ENCODE results near the gene ABCG4. TPM values are rescaled to one million over a fixed set of nuclear protein-coding genes. Genes with fewer than 3 reads are reported as not detected.
A peak's percentile ranks its signal among the peaks of the same experiment; 100 is the strongest.
"Not testable (repeated sequence)": the region's sequence is repeated elsewhere in the genome, so short reads cannot be mapped to it uniquely, and the experiment has no call there.

Gene ABCG4
- total RNA-seq, 1 experiment from 2014 or later = 0.05 TPM

DNA sequence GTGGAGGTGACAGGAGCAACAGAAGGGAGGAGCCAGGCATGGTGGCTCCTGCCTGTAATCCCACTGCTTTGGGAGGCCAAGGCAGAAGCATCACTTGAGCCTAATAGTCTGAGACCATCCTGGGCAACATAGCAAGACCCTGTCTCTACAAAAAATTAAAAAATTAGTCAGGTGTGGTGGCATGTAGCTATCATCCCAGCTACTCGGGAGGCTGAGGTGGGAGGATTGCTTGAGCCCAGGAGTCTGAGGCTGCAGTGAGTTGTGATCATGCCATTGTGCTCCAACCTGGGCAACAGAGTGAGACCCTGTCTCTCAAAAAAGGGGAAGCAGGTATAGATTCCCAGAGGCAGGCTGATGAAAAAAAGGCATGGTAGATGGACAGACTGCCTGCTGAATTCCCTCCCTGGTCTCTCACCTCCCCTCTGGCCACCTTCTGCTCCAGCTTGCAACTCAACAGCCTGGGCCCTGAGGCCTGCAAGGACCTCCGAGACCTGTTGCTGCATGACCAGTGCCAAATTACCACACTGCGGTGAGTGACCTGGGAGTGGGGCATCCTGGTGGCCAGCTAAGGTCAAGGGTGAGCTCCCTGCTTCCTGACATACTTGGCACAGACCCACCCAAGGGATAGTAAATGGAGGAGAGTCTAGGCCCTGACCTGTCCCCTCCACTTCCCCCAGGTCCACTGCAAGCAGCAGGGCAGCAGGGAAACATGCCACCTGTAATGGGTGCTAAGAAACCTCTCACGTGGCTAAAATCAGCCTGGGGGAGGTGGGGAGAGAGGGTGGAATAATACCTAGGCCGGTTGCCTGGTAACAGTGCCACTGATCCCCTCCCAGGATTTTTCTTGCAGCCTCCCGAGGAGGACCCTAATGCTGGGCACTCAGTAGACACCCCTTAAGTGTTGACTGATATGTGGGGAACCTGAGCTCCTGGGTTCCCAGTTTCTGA is 32.2 kb downstream of the ABCG4 start:
- DNase-seq (ENCODE audit: low spot score) = no peak

DNA sequence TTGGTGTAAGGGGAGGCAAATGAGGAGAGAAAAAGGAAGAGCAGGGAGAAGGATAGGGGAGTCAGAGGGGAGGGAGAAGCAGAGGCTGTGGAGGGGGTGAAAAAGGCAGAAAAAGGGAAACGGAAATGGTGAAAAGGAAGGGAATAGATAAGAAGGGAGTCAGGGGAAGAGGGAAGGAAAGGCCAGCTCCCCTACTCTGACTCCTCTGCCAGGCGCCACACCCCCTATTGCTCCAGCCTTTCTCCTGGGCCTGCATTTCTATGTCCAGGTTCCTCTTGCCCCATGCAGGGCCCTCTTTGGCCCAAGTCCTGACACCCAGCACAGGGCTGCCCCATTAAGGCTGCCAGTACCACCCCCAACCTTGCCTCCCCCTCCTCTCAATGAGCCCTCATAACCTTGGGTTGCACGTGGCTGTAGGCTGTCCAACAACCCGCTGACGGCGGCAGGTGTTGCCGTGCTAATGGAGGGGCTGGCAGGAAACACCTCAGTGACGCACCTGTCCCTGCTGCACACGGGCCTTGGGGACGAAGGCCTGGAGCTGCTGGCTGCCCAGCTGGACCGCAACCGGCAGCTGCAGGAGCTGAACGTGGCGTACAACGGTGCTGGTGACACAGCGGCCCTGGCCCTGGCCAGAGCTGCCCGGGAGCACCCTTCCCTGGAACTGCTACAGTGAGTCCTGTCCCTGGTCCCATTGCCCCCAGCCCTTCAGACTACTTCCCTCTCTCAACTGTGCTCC is 33.0 kb downstream of the ABCG4 start:
- no peak for DNase-seq (ENCODE audit: low spot score)

DNA sequence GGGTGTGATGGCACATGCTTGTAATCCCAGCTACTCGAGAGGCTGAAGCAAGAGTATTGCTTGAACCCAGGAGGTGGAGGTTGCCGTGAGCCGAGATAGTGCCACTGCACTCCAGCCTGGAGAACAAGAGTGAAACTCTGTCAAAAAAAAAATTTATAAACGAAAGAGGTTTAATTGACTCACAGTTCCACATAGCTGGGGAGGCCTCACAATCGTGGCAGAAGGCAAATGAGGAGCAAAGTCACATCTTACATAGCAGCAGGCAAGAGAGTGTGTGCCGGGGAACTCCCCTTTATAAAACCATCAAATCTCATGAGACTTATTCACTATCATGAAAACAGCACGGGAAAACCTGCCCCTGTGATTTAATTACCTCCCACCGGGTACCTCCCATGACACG is 35.5 kb downstream of the ABCG4 start:
- DNase-seq (ENCODE audit: low spot score) = not testable (repeated sequence)

DNA sequence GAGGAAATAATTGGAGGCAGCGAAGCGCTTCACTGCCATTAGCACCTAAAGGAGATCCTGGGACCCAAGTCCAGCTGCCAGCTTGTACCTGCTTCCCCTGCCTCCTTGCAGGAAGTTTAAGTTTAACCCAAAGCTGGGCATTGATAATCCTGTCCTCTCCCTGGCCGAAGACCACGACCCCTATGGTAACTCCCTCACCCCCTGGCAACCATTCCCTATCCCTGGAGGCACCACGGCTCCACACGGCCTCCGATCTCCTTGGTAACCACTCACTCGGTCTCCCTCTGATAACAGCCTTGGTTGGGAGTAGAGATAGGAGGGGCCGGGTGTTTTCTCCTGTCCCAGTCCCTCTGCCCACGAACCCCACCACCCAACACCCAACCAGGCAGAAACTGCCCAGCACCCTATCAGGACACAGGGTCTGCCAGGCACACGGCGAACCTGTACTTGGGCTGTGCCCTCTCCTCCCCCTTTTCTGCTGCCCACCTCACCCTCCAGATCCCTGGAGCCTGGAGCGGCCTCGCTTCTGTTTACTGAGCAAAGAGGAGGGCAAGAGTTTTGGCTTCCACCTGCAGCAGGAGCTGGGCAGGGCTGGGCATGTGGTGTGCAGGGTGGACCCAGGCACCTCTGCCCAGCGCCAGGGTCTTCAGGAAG is 37.3 kb downstream of the ABCG4 start:
- no peak for DNase-seq (ENCODE audit: low spot score)

DNA sequence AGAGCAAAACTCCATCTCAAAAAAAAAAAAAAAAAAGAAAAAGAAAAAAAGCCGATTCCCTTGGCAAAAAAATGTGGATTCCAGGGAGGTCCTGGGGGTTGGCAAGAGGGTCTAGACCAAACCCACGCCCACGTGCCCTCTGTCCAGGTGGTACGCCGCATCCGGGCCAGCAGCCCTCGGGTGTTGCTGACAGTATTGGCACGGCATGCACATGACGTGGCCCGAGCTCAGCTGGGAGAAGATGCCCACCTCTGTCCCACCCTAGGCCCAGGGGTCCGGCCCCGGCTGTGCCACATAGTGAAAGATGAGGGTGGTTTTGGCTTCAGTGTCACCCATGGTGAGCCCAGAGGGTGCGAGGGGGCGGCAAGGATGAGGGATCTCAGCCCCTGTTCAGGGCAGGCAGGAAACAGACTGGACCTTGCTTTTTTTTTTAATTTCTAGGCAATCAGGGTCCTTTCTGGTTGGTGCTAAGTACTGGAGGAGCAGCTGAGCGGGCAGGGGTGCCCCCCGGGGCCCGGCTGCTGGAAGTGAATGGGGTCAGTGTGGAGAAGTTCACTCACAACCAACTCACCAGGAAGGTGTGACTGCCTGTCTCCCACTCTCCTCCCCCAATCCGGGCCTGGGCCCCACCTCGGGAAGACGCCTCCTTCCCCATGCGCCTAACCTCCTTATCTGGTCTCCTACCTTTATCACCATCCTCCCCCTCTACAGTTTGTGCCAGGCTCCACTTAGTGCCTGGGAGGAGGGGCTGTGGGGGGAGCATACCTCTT is 38.5 kb downstream of the ABCG4 start:
- no peak for DNase-seq (ENCODE audit: low spot score)

DNA sequence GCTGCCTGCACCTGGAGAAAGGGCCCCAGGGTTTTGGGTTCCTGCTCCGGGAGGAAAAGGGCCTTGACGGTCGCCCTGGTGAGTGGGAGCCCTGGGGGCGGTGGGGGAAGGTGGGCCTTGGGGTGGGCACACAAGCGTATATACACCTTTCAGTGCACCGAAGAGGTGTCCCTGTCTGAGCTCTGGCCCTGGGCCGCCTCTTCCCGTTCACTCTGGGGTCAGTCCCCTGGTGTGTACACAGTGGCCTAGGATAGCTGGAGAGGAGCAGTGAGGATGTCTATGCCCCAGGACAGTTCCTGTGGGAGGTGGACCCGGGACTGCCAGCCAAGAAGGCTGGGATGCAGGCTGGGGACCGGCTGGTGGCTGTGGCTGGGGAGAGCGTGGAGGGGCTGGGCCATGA is 39.2 kb downstream of the ABCG4 start:
- no peak for DNase-seq (ENCODE audit: low spot score)

DNA sequence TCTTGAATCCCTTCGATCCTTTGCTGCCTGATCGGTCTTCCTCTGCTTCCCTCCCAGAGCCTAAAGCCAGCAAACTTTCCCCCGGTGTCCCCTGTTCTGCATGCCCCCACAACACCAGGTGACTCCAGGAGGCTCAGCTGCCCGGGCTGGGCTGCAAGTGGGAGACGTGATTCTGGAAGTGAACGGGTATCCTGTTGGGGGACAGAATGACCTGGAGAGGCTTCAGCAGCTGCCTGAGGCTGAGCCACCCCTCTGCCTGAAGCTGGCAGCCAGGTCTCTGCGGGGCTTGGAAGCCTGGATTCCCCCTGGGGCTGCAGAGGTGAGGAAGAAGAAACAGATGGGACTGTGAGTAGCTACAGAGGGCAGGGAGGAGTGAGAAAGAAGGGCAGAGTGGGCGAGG is 40.0 kb downstream of the ABCG4 start:
- no peak for DNase-seq (ENCODE audit: low spot score)

DNA sequence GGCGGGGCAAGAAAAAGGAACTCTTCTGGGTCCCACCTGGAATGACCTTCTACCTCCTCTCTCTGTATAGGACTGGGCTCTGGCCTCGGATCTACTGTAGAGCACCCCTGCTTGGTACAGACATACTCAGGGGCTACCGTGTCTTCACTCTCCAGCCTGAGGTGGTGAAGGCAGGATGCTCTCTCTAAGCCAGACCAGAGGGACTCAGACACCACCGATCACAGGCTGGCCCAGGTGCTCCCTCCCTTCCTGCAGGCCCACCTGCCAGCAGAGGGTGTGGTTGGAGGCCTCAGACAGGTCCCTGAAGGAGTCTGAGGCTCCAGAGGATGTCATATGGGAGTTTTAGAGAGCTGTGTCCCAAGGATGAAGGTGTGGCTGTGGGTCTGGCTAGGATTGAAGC is 40.5 kb downstream of the ABCG4 start:
- no peak for DNase-seq (ENCODE audit: low spot score)

DNA sequence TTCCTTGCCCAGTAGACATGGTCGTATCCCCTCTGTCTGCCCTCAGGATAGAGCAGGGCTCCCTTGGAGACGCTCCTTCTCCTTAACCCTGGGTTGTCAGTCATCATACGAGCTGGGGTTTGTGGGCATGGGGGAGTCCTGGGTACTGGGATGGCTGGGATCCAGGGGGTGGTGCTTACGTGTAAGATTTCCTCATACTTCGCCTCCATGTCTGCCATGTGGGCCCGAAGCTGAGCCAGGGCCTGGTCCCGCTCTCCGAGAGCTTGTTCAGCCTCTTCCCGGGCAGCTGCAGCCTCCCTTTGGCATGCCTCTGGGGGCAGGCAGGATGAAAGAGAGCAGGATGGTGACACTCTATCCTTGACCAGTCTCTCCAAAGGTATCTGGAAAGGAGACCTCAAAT is 41.7 kb downstream of the ABCG4 start:
- DNase-seq (ENCODE audit: low spot score) = no peak

DNA sequence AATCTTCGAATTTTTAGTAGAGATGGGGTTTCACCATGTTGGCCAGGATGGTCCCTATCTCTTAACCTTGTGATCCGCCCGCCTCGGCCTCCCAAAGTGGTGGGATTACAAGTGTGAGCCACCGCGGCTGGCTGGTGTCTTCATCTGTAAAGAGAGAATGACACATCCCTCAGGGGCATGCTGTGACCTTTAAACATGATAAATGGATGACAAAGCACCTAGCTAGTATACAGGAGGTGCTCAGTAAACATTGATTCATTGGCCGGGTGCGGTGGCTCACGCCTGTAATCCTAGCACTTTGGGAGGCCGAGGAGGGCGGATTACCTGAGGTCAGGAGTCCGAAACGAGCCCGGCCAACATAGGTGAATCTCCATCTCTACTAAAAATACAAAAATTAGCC is 42.4 kb downstream of the ABCG4 start:
- not testable (repeated sequence) for DNase-seq (ENCODE audit: low spot score)

DNA sequence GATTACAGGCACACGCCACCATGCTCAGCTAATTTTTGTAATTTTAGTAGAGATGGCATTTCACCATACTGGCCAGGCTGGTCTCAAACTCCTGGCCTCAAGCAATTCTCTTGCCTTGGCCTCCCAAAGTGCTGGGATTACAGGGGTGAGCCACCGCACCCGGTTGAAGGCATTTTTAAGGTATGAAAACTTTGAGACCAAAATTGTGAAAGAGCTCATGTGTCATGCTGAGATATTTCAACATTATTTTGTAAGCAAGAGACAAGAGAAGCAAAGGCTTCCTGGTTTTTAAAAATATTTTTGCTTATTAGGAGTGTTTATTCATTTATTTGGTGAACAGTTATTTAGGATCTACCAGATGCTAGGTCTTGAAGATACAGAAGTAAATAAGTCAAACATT is 43.3 kb downstream of the ABCG4 start:
- no peak for DNase-seq (ENCODE audit: low spot score)

DNA sequence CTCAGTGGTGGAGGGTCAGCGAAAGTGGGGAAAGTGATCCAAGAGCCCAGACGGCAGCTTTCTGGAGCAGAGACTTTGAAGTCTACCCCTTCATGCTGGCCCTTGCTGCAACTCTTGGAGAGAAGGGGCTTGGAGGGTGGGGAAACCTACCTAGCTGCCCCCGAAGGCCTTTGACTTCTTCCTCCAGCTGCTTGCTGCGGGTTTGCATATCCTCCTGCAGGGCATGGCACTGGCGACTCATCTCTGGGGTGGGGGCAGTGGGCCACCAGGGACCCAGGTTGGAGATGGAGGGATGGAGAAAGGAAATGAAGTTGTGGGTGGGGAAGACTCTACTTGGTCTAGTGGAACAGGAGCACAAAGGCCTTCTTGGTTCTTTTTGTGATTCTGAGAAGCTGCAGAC is 44.1 kb downstream of the ABCG4 start:
- DNase-seq (ENCODE audit: low spot score) = no peak

DNA sequence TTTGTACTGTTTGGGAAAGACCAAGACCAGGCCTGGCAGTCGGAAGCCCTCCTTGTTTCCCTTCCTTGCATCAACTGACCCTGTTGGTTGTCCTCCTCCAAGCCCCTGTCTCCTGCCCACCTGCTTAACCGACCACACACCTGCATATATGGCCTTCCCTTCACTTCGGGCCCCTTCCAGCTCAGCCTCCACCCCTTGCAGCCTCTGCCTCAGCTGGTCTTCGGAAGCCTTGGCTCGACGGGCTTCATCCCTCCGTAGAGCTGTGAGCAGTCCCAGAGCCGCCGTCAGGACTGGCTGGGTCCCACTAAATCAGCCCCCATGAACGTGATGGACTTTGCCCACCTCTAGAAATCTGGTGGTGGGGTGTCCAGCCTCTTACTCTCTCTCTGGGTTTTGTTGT is 44.8 kb downstream of the ABCG4 start:
- DNase-seq (ENCODE audit: low spot score) = no peak

DNA sequence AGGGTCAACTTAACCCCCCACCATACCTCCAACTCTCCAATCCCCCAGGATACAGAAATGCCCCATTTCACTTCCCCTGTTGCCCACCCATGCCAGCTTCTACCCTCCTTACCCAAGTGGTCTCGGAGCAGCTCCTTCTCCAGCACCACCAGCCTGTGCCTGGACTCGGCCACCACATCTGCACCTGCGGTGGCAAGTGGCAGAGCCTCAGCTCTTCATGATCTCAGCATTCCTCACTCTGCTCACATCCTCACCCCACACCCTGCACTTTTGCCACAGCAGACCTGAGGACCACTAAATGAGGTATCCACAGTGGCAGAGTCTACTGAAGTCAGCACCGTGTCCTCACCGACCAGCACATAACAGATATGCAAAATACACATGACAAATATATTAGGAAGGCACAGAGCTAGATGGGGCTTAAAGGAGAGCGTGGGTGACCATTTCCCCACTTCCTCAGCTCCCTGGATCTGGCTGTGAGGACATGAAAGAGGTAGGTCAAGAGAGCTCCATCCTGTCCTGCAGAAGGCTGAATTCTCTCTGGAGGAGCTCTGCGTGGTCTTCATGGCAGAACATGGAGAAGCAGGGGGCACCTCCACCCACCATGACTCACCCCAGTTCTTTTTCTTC is 46.1 kb downstream of the ABCG4 start:
- no peak for DNase-seq (ENCODE audit: low spot score)

DNA sequence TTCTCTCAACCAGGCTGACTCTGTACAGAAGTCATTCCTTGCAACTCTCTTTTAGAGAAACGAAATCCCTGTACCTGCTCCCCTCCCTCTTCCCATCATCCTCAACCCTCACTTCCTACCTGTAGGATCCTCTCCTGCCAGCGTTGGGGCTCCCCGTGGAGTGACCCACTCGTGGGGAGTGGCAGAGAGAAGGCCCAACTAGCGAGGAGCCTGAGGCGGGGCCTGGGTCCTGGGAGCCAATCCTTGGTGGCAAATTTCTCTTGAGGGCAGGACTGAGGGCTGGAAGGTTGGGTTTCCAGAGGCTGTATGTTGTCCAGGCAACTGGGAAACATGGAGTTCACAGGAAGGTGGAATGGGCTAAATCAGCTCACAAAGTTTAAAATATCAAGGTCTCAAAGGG is 46.8 kb downstream of the ABCG4 start:
- DNase-seq (ENCODE audit: low spot score) = no peak

DNA sequence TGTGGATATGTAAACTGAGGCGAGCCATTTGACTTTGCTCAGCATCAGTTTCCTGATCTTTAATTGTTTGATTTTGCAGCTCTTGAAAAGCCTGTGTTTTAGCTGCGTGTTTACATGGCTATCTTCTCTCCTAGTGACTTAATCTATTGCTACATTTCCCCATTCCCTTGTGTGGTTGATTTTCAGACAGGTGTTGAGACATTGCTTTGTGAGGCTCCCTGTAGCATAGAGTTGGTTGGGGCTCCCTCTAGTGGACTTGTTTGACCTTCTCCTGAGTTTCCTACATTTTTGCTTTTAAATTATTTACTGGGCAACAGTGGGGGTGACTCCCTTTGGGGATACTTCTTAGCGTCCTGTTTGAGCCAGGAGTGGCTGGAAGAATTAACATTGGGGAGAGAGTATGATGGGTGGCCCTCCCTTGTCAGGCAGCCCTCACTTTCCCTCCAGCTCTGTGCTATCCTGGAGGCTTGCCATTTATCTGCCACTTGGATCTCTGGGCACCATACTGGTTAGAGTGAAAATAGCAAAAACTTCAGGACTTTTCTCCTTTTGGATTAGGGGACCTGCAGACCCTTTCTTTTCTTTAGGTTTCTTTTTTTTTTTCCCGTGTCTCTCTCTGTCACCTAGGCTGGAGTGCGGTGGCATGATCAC is 48.1 kb downstream of the ABCG4 start:
- peak; percentile 70 for DNase-seq (ENCODE audit: low spot score)

DNA sequence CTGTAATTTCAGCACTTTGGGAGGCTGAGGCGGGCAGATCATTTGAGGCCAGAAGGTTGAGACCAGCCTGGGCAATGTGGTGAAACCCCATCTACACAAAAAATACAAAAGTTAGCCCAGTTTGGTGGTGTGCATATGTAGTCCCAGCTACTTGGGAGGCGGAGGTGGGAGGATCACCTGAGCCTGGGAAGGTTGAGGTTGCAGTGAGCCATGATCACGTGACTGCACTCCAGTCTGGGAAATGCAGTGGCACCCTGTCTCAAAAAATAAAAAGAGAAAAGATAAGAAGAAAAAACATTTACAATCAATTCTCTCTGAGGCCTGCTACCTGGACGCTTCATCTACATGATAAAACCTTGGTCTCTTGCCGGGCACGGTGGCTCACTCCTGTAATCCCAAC is 50.1 kb downstream of the ABCG4 start:
- DNase-seq (ENCODE audit: low spot score) = no peak

DNA sequence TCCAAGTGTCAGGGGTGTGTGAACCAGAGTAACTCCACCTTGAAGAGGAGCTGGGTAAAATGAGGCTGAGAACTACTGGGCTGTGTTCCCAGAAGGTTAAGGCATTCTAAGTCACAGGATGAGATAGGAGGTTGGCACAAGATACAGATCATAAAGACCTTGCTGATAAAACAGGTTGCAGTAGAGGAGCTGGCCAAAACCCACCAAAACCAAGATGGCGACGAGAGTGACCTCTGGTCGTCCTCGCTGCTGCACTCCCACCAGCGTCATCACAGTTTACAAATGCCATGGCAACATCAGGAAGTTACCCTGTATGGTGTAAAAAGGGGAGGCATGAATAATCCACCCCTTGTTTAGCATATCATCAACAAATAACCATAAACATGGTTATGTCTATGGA is 52.4 kb downstream of the ABCG4 start:
- not testable (repeated sequence) for DNase-seq (ENCODE audit: low spot score)

DNA sequence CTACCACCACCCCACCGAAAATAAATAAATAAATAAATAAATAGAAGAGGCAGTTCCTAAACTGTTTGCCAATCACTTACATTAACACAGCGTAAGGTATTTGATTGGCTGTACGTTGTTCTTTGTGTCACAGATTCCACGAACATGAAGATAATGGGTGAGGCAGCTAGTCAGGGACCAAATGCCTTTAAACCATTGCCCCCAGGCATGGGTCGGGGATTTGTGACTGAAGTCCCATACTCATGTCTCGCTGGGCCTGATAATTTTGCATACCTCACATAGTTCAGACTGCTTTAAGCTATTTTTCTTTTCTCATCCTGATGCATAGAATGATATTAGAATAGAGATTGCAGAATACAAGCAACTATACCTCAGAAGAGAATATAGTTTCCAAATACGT is 53.7 kb downstream of the ABCG4 start:
- DNase-seq (ENCODE audit: low spot score) = no peak

DNA sequence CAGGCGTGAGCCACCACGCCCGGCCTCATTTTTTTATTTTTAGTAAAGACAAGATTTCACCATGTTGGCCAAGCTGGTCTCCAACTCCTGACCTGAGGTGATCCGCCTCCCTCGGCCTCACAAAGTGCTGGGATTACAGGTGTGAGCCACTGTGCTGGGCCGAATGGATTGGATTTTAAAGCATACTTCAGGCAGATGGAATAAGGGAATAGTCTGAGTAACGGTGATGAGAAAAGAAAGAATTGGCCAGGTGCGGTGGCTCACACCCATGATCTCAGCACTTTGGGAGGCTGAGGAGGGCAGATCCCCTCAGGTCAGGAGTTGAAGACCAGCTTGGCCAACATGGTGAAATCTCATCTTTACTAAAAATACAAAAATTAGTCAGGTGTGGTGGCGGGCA is 55.2 kb downstream of the ABCG4 start:
- no peak for DNase-seq (ENCODE audit: low spot score)

DNA sequence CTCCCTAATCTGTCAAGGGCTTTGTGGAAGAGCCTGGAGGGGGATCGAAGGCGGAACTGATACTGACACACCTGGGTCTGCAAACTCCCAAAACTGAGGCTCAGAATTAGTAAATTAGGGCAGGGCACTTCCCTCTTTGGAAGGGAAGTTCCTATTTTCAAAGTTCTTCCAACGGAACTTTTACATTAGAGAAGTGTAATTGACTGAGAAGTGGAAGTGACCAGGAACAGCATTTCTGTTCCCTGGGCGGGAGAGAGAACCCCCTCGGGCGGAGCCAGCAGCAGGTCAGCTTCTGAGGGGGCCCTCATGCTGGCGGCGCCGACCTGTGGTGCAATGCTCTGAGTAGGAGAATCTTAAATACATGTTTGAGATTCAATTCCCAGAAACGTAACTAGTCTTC is 56.2 kb downstream of the ABCG4 start:
- no peak for DNase-seq (ENCODE audit: low spot score)
